ENCODE measurements around the gene GPER1. TPM values are rescaled to one million over a fixed set of nuclear protein-coding genes. Genes with fewer than 3 reads are reported as not detected.

The GPER1 gene
- total RNA-seq, 1 experiment from 2014 or later = 2.9 TPM

GRCh38 chr7:1050254-1050906 lies 37.5 kb upstream of the GPER1 start:
- no peak overlapping the region for H3K27ac ChIP-seq (ENCODE audit: low read length)
- intact Hi-C loops (cut with micrococcal nuclease; ENCODE audit: unreplicated experiment) (no loop called here), in situ Hi-C loops (cut with HindIII; ENCODE audit: low pct_unique_long_range_greater_than_20kb, low sequenced_read_pairs) (no loop called here)
- H3K36me3 ChIP-seq (ENCODE audit: control insufficient read depth, insufficient read depth, low read length) = no peaks in the 10 kb centered on the region
- CTCF ChIA-PET = no interaction called here
- no peak for TF ChIP-seq POLR2AphosphoS5 (IDR thresholded peaks at IDR 0.05; ENCODE audit: low read depth, low read length)
- no peak for TF ChIP-seq TCF7L2 (IDR thresholded peaks at IDR 0.05; ENCODE audit: low read depth, low read length)
- TF ChIP-seq, protein P1, sequence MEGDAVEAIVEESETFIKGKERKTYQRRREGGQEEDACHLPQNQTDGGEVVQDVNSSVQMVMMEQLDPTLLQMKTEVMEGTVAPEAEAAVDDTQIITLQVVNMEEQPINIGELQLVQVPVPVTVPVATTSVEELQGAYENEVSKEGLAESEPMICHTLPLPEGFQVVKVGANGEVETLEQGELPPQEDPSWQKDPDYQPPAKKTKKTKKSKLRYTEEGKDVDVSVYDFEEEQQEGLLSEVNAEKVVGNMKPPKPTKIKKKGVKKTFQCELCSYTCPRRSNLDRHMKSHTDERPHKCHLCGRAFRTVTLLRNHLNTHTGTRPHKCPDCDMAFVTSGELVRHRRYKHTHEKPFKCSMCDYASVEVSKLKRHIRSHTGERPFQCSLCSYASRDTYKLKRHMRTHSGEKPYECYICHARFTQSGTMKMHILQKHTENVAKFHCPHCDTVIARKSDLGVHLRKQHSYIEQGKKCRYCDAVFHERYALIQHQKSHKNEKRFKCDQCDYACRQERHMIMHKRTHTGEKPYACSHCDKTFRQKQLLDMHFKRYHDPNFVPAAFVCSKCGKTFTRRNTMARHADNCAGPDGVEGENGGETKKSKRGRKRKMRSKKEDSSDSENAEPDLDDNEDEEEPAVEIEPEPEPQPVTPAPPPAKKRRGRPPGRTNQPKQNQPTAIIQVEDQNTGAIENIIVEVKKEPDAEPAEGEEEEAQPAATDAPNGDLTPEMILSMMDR (IDR thresholded peaks at IDR 0.05) = no peak
- TF ChIP-seq, protein P2, sequence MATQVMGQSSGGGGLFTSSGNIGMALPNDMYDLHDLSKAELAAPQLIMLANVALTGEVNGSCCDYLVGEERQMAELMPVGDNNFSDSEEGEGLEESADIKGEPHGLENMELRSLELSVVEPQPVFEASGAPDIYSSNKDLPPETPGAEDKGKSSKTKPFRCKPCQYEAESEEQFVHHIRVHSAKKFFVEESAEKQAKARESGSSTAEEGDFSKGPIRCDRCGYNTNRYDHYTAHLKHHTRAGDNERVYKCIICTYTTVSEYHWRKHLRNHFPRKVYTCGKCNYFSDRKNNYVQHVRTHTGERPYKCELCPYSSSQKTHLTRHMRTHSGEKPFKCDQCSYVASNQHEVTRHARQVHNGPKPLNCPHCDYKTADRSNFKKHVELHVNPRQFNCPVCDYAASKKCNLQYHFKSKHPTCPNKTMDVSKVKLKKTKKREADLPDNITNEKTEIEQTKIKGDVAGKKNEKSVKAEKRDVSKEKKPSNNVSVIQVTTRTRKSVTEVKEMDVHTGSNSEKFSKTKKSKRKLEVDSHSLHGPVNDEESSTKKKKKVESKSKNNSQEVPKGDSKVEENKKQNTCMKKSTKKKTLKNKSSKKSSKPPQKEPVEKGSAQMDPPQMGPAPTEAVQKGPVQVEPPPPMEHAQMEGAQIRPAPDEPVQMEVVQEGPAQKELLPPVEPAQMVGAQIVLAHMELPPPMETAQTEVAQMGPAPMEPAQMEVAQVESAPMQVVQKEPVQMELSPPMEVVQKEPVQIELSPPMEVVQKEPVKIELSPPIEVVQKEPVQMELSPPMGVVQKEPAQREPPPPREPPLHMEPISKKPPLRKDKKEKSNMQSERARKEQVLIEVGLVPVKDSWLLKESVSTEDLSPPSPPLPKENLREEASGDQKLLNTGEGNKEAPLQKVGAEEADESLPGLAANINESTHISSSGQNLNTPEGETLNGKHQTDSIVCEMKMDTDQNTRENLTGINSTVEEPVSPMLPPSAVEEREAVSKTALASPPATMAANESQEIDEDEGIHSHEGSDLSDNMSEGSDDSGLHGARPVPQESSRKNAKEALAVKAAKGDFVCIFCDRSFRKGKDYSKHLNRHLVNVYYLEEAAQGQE (IDR thresholded peaks at IDR 0.05; ENCODE audit: insufficient read depth in 1 of 2, low read depth in 2 of 2, low read length in 1 of 2) = no peak
- TF ChIP-seq SIN3A (IDR thresholded peaks at IDR 0.05; ENCODE audit: borderline replicate concordance, insufficient read depth, low read depth, low read length) = no peak
- H3K4me1 ChIP-seq (ENCODE audit: control insufficient read depth, insufficient read depth, low read length) = peaks cover 10% of the 10 kb centered on the region
- ATAC-seq (no peak), DNase-seq (ENCODE audit: low read depth, low spot score) (no peak)
- H3K4me3 ChIP-seq (ENCODE audit: low read depth in 2 of 2, low read length in 2 of 2) = no peak overlapping the region
- no peaks in the 10 kb centered on the region for H3K9me3 ChIP-seq (ENCODE audit: control insufficient read depth, insufficient read depth, low read depth, low read length)
- no TSS peak for BruUV-seq (replicated peaks)
- H3K27me3 ChIP-seq (ENCODE audit: control insufficient read depth, insufficient read depth, low read length) = no peaks in the 10 kb centered on the region
- POLR2A ChIA-PET = no interaction called here

DNA sequence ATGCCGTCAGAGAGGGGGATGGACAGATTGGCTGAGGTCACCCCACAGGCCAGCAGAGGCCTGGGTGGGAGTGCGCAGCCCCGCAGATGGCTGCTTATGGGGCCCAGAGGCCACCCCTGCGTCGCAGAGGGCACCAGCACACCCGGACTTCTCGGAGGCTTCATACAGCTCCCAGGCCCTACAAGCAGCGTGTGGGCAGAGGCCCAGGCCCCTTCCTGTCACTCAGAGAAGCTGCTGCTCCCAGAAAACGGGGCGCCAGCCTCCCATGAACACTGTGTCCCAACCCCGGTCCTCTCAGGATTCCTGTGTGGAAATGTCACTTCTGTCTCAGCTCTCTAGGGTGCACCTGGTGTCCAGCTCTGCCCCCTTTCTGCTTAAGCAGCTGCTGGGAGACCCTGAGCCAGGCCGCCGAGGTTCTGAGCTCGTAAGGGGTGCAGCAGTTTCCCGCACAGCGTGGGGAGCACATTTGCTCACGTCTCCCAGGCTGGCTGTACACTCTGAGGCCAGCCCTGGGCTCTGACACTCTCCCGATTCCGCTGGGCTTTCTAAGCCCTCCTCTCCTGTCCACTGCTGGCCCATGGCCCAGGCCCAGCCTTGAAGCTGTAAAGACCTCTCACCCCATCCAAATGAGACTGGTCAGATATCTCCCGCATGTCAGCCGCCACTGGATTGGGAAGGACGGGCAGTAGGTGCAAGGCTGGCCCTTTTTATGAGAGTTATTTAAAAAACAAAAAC lies 36.8 kb upstream of the GPER1 start:
- Histone ChIP-seq H3K9me3 (ENCODE audit: control insufficient read depth, insufficient read depth, low read depth, low read length) (no peaks in the 10 kb centered on the region), H3K4me3 (ENCODE audit: low read depth in 2 of 2, low read length in 2 of 2) (no peak overlapping the region), H3K27me3 (ENCODE audit: control insufficient read depth, insufficient read depth, low read length) (no peaks in the 10 kb centered on the region), H3K4me1 (ENCODE audit: control insufficient read depth, insufficient read depth, low read length) (peaks cover 10% of the 10 kb centered on the region), H3K27ac (ENCODE audit: low read length) (no peak overlapping the region), H3K36me3 (ENCODE audit: control insufficient read depth, insufficient read depth, low read length) (no peaks in the 10 kb centered on the region)
- DNase-seq (ENCODE audit: low read depth, low spot score) (no peak), ATAC-seq (no peak)
- intact Hi-C loops (cut with micrococcal nuclease; ENCODE audit: unreplicated experiment) = no loop called here
- CTCF ChIA-PET = interaction anchor here (1.2 kb wide), 1 partner anchor 178 kb away, joined by 10 read pairs; no protein-coding TSS in a partner anchor
- no TSS peak for BruUV-seq (replicated peaks)
- in situ Hi-C loops (cut with HindIII; ENCODE audit: low pct_unique_long_range_greater_than_20kb, low sequenced_read_pairs) = no loop called here
- POLR2A ChIA-PET = no interaction called here
- TF ChIP-seq POLR2AphosphoS5 (IDR thresholded peaks at IDR 0.05; ENCODE audit: low read depth, low read length) = no peak
- no peak for TF ChIP-seq SIN3A (IDR thresholded peaks at IDR 0.05; ENCODE audit: borderline replicate concordance, insufficient read depth, low read depth, low read length)
- TF ChIP-seq, protein P1 (IDR thresholded peaks at IDR 0.05) = no peak
- no peak for TF ChIP-seq TCF7L2 (IDR thresholded peaks at IDR 0.05; ENCODE audit: low read depth, low read length)
- TF ChIP-seq, protein P2 (IDR thresholded peaks at IDR 0.05; ENCODE audit: insufficient read depth in 1 of 2, low read depth in 2 of 2, low read length in 1 of 2) = no peak

Measured in Panc1 (cell line).